Measurements from ENCODE around the gene SIVA1. TPM values are rescaled to one million over a fixed set of nuclear protein-coding genes. Genes with fewer than 3 reads are reported as not detected.

Gene SIVA1
- total and polyA plus RNA-seq, 4 donors, result 67.4 to 115 (median 99.6) TPM

GRCh38 chr14:104803912-104804410, 51.0 kb downstream of the SIVA1 start:
- Histone ChIP-seq H3K4me1 (ENCODE audit: control insufficient read depth in 4 of 4, insufficient read depth in 4 of 4, low read length in 3 of 4) (peaks cover 15 to 35% (median 21%) of the 10 kb centered on the region in 4 donors), H3K4me3 (ENCODE audit: low read depth in 1 of 3, low read length in 3 of 3) (no peak overlapping the region), H3K27me3 (ENCODE audit: control insufficient read depth in 4 of 4, insufficient read depth in 4 of 4, low read length in 3 of 4) (no peaks in the 10 kb centered on the region), H3K9ac (ENCODE audit: low read depth in 1 of 2, low read length in 2 of 2) (no peak overlapping the region), H3K9me3 (ENCODE audit: control insufficient read depth in 4 of 4, low read length in 3 of 4) (no peaks in the 10 kb centered on the region), H3K27ac (ENCODE audit: low read depth in 1 of 2, low read length in 2 of 2) (no peak overlapping the region), H3K36me3 (ENCODE audit: control insufficient read depth in 4 of 4, insufficient read depth in 3 of 4, low read depth in 1 of 4, low read length in 3 of 4) (no peaks in the 10 kb centered on the region)
- 89% methylated on average over 15 of the region's 15 CpGs for WGBS
- TF ChIP-seq HNF4G (IDR thresholded peaks at IDR 0.05), result no peak
- no peak for TF ChIP-seq FOXA1 (IDR thresholded peaks at IDR 0.05)
- TF ChIP-seq REST (IDR thresholded peaks at IDR 0.05), result no peak
- TF ChIP-seq JUND (IDR thresholded peaks at IDR 0.05), result no peak
- no peak for TF ChIP-seq SP1 (IDR thresholded peaks at IDR 0.05)
- no peak for TF ChIP-seq ZBTB33 (IDR thresholded peaks at IDR 0.05)
- no peak for TF ChIP-seq YY1 (IDR thresholded peaks at IDR 0.05)
- no peak for TF ChIP-seq ATF3 (IDR thresholded peaks at IDR 0.05)
- no peak for TF ChIP-seq CTCF (IDR thresholded peaks at IDR 0.05; ENCODE audit: low read depth, low read length, missing input control)
- no peak for TF ChIP-seq TAF1 (conservative IDR thresholded peaks at IDR 0.05)
- TF ChIP-seq HNF4A (conservative IDR thresholded peaks at IDR 0.05), result no peak
- no peak for TF ChIP-seq RXRA (IDR thresholded peaks at IDR 0.05)
- no peak for DNase-seq (ENCODE audit: low spot score)

- 91% methylated on average over 18 of the region's 18 CpGs for WGBS
- no peak overlapping the region for H3K9ac ChIP-seq (ENCODE audit: low read depth in 1 of 2, low read length in 2 of 2)
These were observed 51.8 kb downstream of the SIVA1 start for GRCh38 chr14:104804481-104805325.

More at GRCh38 chr14:104804481-104805325, 51.8 kb downstream of the SIVA1 start:
- H3K4me3 ChIP-seq (ENCODE audit: low read depth in 1 of 3, low read length in 3 of 3), result no peak overlapping the region
- no peak for TF ChIP-seq EGR1 (IDR thresholded peaks at IDR 0.05; ENCODE audit: low read depth in 2 of 2)
- no peak for TF ChIP-seq GABPA (IDR thresholded peaks at IDR 0.05 in 1 of 2, conservative IDR thresholded peaks at IDR 0.05 in 1 of 2)
- no peak for TF ChIP-seq REST (IDR thresholded peaks at IDR 0.05)
- TF ChIP-seq TAF1 (conservative IDR thresholded peaks at IDR 0.05), result no peak
- TF ChIP-seq ATF3 (IDR thresholded peaks at IDR 0.05), result no peak
- TF ChIP-seq CTCF (IDR thresholded peaks at IDR 0.05; ENCODE audit: low read depth, low read length, missing input control), result no peak
- no peak for TF ChIP-seq RAD21 (IDR thresholded peaks at IDR 0.05)
- TF ChIP-seq FOXA1 (IDR thresholded peaks at IDR 0.05), result no peak
- no peak for TF ChIP-seq JUND (IDR thresholded peaks at IDR 0.05)
- peaks cover 15 to 35% (median 21%) of the 10 kb centered on the region in 4 donors for H3K4me1 ChIP-seq (ENCODE audit: control insufficient read depth in 4 of 4, insufficient read depth in 4 of 4, low read length in 3 of 4)
- no peak for DNase-seq (ENCODE audit: low spot score)
- no peaks in the 10 kb centered on the region for H3K36me3 ChIP-seq (ENCODE audit: control insufficient read depth in 4 of 4, insufficient read depth in 3 of 4, low read depth in 1 of 4, low read length in 3 of 4)
- no peaks in the 10 kb centered on the region for H3K9me3 ChIP-seq (ENCODE audit: control insufficient read depth in 4 of 4, low read length in 3 of 4)
- no peaks in the 10 kb centered on the region for H3K27me3 ChIP-seq (ENCODE audit: control insufficient read depth in 4 of 4, insufficient read depth in 4 of 4, low read length in 3 of 4)
- H3K27ac ChIP-seq (ENCODE audit: low read depth in 1 of 2, low read length in 2 of 2), result no peak overlapping the region
